ENCODE results near the gene GNAI3. TPM values are rescaled to one million over a fixed set of nuclear protein-coding genes. Genes with fewer than 3 reads are reported as not detected.

Gene GNAI3
- total RNA-seq, 1 experiment from 2014 or later, result 9.9 TPM

GRCh38 chr1:109657970-109658369, 109.6 kb downstream of the GNAI3 start:
- no peak overlapping the region for H3K23ac ChIP-seq (ENCODE audit: insufficient read length, low read depth, low read length)
- H3K56ac ChIP-seq (ENCODE audit: insufficient read length, low read depth, low read length), result no peak overlapping the region
- WGBS (ENCODE audit: extremely low coverage, insufficient read length, low lambda C conversion rate), result no CpG with 5 or more reads among the region's 7 CpGs
- H2AFZ ChIP-seq (ENCODE audit: low read length), result no peak overlapping the region
- Mint-ChIP-seq H3K4me1 (peaks cover 5 to 14% of the 10 kb centered on the region in 2 experiments; a peak in 3 of 4 replicates), H3K27ac (no peak overlapping the region), H3K36me3 (ENCODE audit: insufficient read depth in 1 of 3, low read depth in 3 of 3) (no peaks in the 10 kb centered on the region), H3K27me3 (ENCODE audit: low read depth) (peaks cover 24% of the 10 kb centered on the region), H3K9me3 (no peaks in the 10 kb centered on the region), H3K4me3 (no peak overlapping the region)
- no peak overlapping the region for H4K91ac ChIP-seq (ENCODE audit: insufficient read length, low read depth, low read length)
- no peaks in the 10 kb centered on the region for H3K79me2 ChIP-seq (ENCODE audit: insufficient read depth, low read length)
- H2BK12ac ChIP-seq (ENCODE audit: insufficient read length, low read depth, low read length), result no peak overlapping the region
- no peak overlapping the region for H3K14ac ChIP-seq (ENCODE audit: insufficient read depth, low read length)
- H3K27me3 ChIP-seq (ENCODE audit: insufficient read depth, low read length), result no peaks in the 10 kb centered on the region
- no peak overlapping the region for H2BK120ac ChIP-seq (ENCODE audit: low read depth, low read length, poor library complexity, severe bottlenecking)
- H4K20me1 ChIP-seq (ENCODE audit: control insufficient read depth, insufficient read depth, insufficient read length), result no peaks in the 10 kb centered on the region
- H2BK20ac ChIP-seq (ENCODE audit: low read depth, low read length, poor library complexity, severe bottlenecking), result no peak overlapping the region
- no peak for TF ChIP-seq CTCF (conservative IDR thresholded peaks at IDR 0.05)
- H3K9me3 ChIP-seq (ENCODE audit: control insufficient read depth, low read depth, low read length), result no peaks in the 10 kb centered on the region
- H3K18ac ChIP-seq (ENCODE audit: insufficient read length, low read depth, low read length), result no peak overlapping the region
- H3K4me2 ChIP-seq (ENCODE audit: insufficient read depth, insufficient read length, low read length), result no peak overlapping the region
- H3K4me1 ChIP-seq (ENCODE audit: insufficient read depth, low read length), result no peaks in the 10 kb centered on the region
- H4K5ac ChIP-seq (ENCODE audit: insufficient read length, low read depth, low read length), result no peak overlapping the region
- no peak overlapping the region for H3T11ph ChIP-seq (ENCODE audit: low read length)
- no peak overlapping the region for H2BK15ac ChIP-seq (ENCODE audit: low read depth, low read length)
- H3K23me2 ChIP-seq (ENCODE audit: insufficient read length, low read depth, low read length, poor library complexity, severe bottlenecking), result peaks cover 4% of the 10 kb centered on the region
- H2AK5ac ChIP-seq (ENCODE audit: insufficient read length, low read length), result no peak overlapping the region
- H4K8ac ChIP-seq (replicated peaks; ENCODE audit: insufficient read length, low read depth, low read length), result no peak overlapping the region
- no peak overlapping the region for H3K4ac ChIP-seq (ENCODE audit: low read depth, low read length)
- DNase-seq, result no peak
- H3K9ac ChIP-seq (ENCODE audit: extremely low read depth, insufficient read length, low read length), result no peak overlapping the region
- H3K27ac ChIP-seq (ENCODE audit: insufficient read length, low read depth, low read length), result no peak overlapping the region
- no peaks in the 10 kb centered on the region for H3K79me1 ChIP-seq (ENCODE audit: insufficient read depth, low read depth, low read length, poor library complexity, severe bottlenecking)
- H2BK5ac ChIP-seq (ENCODE audit: insufficient read length, low read length), result no peak overlapping the region

Measured in H9 (cell line).